Transverse colon (tissue), 3 donors: Measurements from ENCODE around the gene PLAC1.

ENCODE experiments used
- EP300 ChIP-seq: sonication (generic); formaldehyde crosslinking; IDR thresholded peaks from one replicate; pipeline ENCODE4 v1.6.1; 2017; ENCODE audit warnings: antibody characterized with exemption, low read depth
- TF ChIP-seq, protein P1 (sequence below), 5 experiments: fragments of 200-600 bp in 3 of 5; fragments of 450-650 bp in 2 of 5; sonication (generic) in 3 of 5; IDR thresholded peaks; 1 replicate in 2 of 5; 2 replicates in 3 of 5; pipeline ENCODE4 v1.5.1; 2016 to 2017; ENCODE audit warnings: antibody characterized with exemption in 5 of 5, inconsistent platforms in 3 of 5, mild to moderate bottlenecking in 2 of 5, moderate library complexity in 1 of 5

GRCh38 chrX:134543288-134543687 is 115.0 kb downstream of the PLAC1 start:
- no peak for TF ChIP-seq EP300
- TF ChIP-seq, protein P1, sequence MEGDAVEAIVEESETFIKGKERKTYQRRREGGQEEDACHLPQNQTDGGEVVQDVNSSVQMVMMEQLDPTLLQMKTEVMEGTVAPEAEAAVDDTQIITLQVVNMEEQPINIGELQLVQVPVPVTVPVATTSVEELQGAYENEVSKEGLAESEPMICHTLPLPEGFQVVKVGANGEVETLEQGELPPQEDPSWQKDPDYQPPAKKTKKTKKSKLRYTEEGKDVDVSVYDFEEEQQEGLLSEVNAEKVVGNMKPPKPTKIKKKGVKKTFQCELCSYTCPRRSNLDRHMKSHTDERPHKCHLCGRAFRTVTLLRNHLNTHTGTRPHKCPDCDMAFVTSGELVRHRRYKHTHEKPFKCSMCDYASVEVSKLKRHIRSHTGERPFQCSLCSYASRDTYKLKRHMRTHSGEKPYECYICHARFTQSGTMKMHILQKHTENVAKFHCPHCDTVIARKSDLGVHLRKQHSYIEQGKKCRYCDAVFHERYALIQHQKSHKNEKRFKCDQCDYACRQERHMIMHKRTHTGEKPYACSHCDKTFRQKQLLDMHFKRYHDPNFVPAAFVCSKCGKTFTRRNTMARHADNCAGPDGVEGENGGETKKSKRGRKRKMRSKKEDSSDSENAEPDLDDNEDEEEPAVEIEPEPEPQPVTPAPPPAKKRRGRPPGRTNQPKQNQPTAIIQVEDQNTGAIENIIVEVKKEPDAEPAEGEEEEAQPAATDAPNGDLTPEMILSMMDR (IDR thresholded peaks at IDR 0.05), result no peak
